Measurements from ENCODE around the gene PDSS1.

DNA sequence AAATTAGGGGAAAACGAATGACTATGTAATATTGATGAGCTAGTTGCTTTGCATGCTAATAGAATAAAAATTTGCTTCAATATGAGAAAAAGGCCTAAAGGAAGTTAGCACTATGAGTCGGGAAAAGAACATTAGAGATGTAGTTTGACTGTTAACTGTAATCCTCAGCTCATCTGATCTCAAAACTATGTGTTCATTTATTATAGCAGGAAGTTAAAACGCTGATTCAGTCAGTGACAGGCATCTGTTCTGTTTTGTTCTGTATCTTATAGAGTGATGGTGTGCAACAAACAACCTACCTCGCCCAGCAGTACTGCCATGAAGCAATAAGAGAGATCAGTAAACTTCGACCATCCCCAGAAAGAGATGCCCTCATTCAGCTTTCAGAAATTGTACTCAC is 48.6 kb downstream of the PDSS1 start:
- TF ChIP-seq ZBTB4 (CRISPR knock-in tag; IDR thresholded peaks at IDR 0.05; ENCODE audit: borderline replicate concordance) (no peak), FOXM1 (CRISPR knock-in tag; IDR thresholded peaks at IDR 0.05) (no peak), RBAK (CRISPR knock-in tag; IDR thresholded peaks at IDR 0.05) (no peak), ARID4A (CRISPR knock-in tag; IDR thresholded peaks at IDR 0.05; ENCODE audit: borderline replicate concordance) (no peak), RBM39 (IDR thresholded peaks at IDR 0.05; ENCODE audit: low read depth, low read length, poor library complexity, severe bottlenecking) (no peak), NR1H2 (CRISPR knock-in tag; IDR thresholded peaks at IDR 0.05; ENCODE audit: borderline replicate concordance, low read depth) (no peak), CTCF (CRISPR knock-in tag; IDR thresholded peaks at IDR 0.05) (no peak), HDAC2 (CRISPR knock-in tag; IDR thresholded peaks at IDR 0.05) (no peak), ZNF749 (CRISPR knock-in tag; IDR thresholded peaks at IDR 0.05; ENCODE audit: borderline replicate concordance) (no peak), ZNF496 (CRISPR knock-in tag; IDR thresholded peaks at IDR 0.05; ENCODE audit: insufficient replicate concordance) (no peak), YY1 (IDR thresholded peaks at IDR 0.05; ENCODE audit: insufficient read depth, insufficient replicate concordance, low read depth, low read length) (no peak), HOMEZ (CRISPR knock-in tag; IDR thresholded peaks at IDR 0.05; ENCODE audit: low read depth) (no peak)
- TF ChIP-seq, protein P1, sequence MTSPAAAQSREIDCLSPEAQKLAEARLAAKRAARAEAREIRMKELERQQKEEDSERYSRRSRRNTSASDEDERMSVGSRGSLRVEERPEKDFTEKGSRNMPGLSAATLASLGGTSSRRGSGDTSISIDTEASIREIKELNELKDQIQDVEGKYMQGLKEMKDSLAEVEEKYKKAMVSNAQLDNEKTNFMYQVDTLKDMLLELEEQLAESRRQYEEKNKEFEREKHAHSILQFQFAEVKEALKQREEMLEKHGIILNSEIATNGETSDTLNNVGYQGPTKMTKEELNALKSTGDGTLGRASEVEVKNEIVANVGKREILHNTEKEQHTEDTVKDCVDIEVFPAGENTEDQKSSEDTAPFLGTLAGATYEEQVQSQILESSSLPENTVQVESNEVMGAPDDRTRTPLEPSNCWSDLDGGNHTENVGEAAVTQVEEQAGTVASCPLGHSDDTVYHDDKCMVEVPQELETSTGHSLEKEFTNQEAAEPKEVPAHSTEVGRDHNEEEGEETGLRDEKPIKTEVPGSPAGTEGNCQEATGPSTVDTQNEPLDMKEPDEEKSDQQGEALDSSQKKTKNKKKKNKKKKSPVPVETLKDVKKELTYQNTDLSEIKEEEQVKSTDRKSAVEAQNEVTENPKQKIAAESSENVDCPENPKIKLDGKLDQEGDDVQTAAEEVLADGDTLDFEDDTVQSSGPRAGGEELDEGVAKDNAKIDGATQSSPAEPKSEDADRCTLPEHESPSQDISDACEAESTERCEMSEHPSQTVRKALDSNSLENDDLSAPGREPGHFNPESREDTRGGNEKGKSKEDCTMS (CRISPR knock-in tag; conservative IDR thresholded peaks at IDR 0.05), result no peak
- TF ChIP-seq, protein P2, sequence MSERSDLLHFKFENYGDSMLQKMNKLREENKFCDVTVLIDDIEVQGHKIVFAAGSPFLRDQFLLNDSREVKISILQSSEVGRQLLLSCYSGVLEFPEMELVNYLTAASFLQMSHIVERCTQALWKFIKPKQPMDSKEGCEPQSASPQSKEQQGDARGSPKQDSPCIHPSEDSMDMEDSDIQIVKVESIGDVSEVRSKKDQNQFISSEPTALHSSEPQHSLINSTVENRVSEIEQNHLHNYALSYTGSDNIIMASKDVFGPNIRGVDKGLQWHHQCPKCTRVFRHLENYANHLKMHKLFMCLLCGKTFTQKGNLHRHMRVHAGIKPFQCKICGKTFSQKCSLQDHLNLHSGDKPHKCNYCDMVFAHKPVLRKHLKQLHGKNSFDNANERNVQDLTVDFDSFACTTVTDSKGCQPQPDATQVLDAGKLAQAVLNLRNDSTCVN (CRISPR knock-in tag; IDR thresholded peaks at IDR 0.05; ENCODE audit: borderline replicate concordance), result no peak

Data from HepG2 (cell line).